Astrocyte of the spinal cord (primary cell): ENCODE data around the gene SLC2A5.

Source experiments
- DNase-seq: peaks from one replicate; pipeline ENCODE4 v3.0.0; 2011; ENCODE audit warnings: low read depth, low spot score
- H3K4me3 ChIP-seq: 2 replicates; pipeline ENCODE4 v1.5.1; 2011; ENCODE audit warnings: low read depth, mild to moderate bottlenecking, low read length, moderate library complexity
- CTCF ChIP-seq: IDR thresholded peaks from 2 replicates; pipeline ENCODE4 v1.5.1; 2012; ENCODE audit warnings: low read depth, mild to moderate bottlenecking, low read length, inconsistent platforms
- in situ Hi-C: cut with HindIII; loops from 2 replicates; pipeline ENCODE4 v1.10.0; 2017; ENCODE audit warnings: low sequenced_read_pairs

Gene SLC2A5

GRCh38 chr1:8992936-8993687 lies 76.3 kb downstream of the SLC2A5 start:
- DNase-seq: no peak
- TF ChIP-seq CTCF: peak; percentile 3
- H3K4me3 ChIP-seq: no peak overlapping the region
- in situ Hi-C loops: no loop called here

GRCh38 chr1:8989821-8990220 lies 79.6 kb downstream of the SLC2A5 start:
- DNase-seq: no peak
- TF ChIP-seq CTCF: no peak
- in situ Hi-C loops: no loop called here
- no peak overlapping the region for H3K4me3 ChIP-seq

- DNase-seq: no peak
- in situ Hi-C loops: no loop called here
- no peak overlapping the region for H3K4me3 ChIP-seq
- TF ChIP-seq CTCF: no peak
Observed at GRCh38 chr1:8989061-8989460, 80.4 kb downstream of the SLC2A5 start.

DNA sequence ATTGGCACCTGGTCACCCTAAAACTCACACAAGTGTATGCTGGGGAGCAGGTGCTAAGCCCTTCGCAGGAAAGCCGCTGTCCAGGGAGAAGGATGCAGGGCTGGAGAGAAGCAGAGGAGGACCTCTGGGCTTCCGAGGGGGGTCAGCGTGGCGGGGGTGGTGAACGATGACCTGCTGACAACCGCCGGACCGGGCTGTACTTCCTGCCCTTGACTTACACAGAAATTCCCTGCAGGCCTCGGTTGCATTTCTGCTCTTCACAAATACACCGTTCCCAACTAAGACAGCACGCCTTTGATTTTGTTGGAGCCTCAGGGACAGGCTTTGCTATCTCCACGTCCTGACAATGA lies 80.8 kb downstream of the SLC2A5 start:
- no peak for TF ChIP-seq CTCF
- in situ Hi-C loops: no loop called here
- no peak overlapping the region for H3K4me3 ChIP-seq
- no peak for DNase-seq

DNA sequence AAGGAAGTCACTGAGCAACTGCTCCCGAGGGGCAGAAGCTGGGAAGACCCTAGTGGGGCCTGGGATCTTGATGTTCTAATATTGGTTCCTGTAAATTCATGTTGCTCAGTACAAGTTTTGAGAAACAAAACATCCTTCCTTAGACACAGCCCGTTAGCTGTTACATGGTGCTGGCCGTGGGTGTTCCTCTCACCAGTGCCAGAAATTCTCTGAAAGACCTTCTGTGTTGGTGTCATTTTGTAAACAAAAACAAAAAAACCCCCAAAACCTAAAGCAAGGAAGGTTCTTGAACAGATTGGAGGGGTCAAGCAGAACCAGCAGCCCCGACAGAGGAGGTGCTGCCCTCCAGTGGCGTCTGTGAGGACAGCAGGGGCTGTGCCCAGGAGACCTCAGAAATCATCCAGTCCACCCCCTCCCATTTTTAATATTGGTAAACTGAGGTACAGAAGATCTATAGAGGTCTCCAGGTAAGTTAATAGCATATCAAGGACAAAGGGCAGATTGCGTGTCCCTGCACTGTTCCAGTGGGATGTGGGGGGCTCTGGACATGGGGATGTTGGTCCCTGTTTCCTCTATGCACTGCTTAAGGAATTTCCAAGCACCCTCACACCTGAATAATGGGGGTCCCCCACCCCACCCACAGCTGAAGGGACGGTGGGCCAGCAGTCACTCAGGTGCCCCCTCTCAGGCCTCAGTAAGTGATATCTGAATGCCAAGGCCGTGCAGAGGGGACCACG lies 81.4 kb downstream of the SLC2A5 start:
- no peak overlapping the region for H3K4me3 ChIP-seq
- DNase-seq: peak; percentile 53
- TF ChIP-seq CTCF: peak; percentile 97
- in situ Hi-C loops: no loop called here

- in situ Hi-C loops: no loop called here
- no peak for DNase-seq
- H3K4me3 ChIP-seq: no peak overlapping the region
- TF ChIP-seq CTCF: no peak
Observed at GRCh38 chr1:8986814-8987190, 82.6 kb downstream of the SLC2A5 start.
